GM21390 (cell line): Measurements from ENCODE around the gene TBC1D14.
"Not testable (repeated sequence)": the region's sequence is repeated elsewhere in the genome, so short reads cannot be mapped to it uniquely, and the experiment has no call there.

Experiments used
- ATAC-seq: cut with Tn5 transposase; IDR thresholded peaks from one replicate; pipeline ENCODE4 v1.9.1; 2021; ENCODE audit not compliant: unreplicated experiment

The TBC1D14 gene

DNA sequence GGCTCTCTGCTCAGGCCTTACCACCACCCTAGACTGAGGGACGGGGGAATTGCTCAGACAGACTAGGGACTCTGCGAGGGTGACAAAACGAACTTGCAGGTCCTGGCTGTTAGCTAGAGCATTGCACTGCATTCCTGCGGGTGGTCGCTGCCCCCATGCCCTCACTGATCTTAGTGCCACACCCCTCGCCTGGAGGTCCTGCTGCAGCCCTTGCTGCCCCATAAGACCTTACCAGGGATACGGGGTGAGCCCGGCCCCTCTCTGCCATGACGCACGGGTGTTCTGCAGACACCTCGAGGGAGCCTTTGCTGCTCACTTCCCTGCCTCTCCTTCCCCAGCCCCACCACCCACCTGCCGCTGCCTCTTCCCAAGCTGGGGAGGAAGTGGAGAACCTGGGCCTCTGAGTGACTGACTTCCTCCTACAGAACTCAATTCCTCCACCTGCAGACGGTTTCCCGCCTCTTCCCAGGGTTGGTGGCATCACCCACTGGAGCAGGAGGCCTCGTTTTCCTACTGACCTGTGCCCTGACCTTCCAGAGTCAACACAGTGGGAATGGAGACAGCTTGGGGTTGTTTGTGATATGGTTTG, 19.8 kb upstream of the TBC1D14 start:
- ATAC-seq: no peak

DNA sequence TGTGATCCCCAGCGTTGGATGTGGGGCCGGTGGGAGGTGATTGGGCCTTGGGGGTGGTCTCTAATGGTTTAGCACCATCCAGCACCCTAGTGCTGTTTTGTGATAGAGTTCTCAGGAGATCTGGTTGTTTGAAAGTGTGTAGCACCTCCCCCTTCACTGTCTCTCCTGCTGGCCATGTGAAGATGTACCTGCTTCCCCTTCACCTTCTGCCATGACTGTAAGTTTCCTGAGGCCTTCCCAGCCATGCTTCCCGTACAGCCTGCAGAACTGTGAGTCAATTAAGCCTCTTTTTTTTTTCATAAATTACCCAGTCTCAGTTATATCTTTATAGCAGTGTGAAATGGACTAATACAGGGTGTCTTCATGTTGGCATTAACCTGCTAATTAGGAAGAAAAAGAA, 19.3 kb upstream of the TBC1D14 start:
- no peak for ATAC-seq

DNA sequence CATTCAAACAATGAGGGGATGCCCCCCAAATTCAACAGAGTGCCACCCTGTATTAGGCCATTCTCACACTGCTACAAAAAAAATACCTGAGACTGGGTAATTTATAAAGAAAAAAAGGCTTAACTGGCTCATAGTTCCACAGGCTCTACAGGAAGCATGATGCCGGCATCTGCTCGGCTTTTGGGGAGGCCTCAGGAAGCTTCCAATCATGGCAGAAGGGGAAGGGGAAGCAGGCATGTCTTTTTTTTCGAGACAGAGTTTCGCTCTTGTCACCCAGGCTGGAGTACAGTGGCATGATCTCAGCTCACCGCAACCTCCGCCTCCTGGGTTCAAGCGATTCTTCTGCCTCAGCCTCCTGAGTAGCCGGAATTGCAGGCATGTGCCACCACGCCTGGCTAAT, 18.7 kb upstream of the TBC1D14 start:
- ATAC-seq: not testable (repeated sequence)

DNA sequence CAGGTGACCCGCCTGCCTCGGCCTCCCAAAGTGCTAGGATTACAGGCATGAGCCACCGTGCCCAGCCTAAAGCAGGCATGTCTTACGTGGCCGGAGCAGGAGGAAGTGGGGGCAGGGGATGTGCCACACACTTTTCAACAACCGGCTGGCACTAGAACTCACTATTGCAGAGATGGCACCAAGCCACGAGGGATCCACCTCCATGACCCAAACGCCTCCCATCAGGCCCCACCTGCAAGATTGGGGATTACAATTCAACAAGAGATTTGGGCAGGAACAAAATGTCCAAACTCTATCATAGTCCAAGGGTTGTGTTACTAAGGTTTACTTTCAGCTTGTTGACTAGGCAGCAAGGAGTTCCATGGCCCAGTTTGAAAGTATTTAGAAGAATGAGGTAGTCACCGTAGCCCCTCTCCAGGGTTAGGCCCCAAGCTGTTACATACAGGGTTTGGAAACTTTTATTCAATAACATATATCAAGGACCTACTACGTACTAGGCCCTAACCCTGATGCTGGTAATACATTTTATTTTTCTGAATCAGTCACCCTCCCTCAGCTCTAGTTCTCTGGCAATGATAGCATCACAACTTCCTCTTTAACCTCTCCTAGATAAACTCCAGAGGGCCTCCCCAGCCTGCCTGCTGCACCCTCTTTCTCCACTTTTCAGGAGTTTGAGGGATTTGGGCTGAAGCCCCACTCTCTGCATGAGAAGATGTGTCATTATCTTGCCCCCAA, 18.0 kb upstream of the TBC1D14 start:
- ATAC-seq: no peak

DNA sequence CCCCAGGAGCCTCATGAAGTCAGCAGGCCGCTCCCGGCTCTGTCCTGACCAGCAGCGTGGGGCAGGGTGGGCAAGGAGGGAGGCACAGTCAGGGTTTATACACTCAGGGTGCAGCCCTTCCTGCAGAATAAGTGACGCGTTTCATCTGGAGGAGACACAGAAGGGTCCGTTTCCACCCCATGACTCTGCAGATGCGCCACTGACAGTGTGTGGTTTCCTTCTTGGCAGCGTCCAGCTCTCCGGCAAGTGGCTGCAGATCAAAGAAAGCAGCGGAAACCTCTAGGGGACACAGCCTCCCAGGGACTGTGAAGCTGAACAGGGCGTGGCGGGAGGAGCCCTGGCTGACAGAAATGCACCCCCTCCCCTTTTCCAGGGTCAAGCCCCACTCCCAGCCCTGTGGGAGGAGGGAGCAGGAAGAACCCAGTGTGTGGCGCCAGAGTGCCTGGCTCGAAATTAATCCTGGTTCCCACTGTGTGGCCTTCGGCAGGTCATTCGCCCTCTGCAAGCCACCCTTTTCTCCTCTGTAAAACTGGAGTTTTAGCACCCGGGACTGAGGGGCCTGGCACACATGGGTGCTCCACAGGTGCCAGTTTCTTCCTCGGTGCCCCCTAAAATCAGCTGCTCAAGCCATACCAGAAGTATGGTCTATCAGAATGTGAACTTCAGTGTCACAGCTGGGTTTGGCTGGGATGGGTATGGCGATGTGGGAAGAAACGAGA, 17.3 kb upstream of the TBC1D14 start:
- ATAC-seq: no peak

DNA sequence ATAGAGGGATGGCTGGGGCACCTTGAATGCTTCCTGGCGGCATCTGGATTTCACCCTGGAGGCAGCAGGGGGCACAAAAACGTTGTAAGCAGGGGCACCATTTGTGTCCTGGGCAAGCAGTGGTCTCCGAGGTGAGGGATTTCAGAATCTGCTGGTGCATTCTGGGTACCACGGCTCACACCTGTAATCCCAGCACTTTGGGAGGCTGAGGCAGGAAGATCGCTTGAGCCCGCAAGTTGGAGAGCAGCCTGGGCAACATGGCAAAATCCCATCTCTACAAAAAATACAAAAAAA, 16.8 kb upstream of the TBC1D14 start:
- ATAC-seq: no peak

DNA sequence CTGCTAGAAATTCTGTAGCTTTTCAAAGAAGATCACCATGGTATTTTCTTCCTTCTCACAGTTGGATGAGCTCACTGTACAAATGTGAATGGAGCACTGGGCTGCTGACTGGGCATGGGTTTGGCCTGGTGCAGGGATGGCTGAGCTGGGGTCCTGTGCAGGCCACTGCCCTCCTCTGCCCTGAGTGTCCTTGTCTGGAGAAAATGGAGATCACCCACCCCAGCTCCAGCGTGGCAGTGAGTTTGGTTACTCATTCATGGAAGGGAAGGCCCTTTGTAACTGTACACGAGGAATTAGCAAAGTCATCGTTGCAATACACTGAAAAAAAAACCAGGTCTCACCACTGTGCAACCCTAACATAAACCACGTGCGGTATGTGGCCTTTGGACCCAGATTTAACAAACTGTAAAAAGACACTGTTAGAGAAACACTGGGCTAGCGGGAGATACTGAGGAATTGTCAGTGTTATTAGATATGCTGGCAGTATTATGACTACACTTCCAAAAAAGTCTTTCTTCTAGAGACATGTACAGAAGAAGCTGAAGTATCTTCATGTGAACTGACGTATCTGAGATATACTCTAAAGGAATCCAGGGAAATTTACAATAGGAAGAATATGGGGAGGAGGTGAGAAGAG, 16.1 kb upstream of the TBC1D14 start:
- ATAC-seq: no peak

DNA sequence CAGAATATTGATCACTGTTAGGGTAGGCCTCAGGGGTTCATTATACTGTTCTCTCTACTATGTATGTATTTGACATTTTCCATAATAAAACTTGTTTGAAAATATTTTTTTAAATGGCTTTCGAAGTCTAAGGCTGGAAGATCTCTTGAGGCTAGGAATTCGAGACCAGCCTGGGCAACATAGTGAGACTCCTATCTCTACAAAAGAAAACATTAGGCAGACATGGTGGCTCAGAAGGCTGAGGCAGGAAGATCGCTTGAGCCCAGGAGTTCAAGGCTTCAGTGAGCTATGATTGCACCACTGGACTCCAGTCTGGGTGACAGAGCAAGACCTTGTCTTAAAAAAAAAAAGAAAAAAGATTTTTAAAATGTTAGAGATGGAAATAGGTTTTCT, 15.5 kb upstream of the TBC1D14 start:
- ATAC-seq: no peak

DNA sequence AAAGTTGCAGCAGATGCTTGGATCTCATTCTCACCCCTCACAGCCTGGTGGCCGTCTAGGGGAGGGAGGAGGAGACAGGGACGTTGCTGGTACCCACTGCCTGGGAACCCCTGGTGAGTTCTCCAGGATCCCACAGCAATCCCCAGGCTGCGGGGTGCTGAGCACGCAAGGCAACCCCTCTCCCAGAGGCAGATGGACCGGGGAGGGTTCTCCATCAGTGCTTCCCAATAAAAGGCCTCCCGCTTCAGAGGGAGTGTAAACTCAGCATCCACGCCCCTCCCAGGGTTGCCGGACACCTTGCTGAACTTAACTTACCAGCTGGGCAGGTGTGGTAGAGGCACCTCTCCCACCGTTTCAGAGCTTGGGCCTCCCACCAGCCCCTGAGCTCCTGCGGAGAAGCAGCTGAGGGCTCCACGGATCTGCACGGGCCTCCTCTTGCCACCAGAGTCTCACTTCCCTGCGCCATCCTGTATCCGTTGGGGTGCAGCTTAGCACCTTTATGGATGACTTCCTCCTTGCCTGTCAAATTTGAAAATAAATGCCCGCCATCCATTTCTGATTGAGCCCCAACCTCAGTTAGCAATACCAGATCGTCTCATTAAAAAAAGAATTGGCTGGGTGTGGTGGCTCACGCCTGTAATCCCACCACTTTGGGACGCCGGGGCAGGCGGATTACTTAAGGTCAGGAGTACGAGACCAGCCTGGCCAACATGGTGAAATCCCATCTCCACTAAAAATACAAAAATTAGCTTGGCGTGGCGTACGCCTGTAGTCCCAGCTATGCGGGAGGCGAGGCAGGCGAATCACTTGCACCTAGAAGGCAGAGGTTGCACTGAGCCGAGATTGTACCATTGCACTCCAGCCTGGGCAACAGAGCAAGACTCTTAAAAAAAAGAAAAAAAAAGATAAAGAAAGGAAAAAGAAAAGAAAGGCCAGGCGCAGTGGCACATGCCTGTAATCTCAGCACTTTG, 14.8 kb upstream of the TBC1D14 start:
- ATAC-seq: no peak

DNA sequence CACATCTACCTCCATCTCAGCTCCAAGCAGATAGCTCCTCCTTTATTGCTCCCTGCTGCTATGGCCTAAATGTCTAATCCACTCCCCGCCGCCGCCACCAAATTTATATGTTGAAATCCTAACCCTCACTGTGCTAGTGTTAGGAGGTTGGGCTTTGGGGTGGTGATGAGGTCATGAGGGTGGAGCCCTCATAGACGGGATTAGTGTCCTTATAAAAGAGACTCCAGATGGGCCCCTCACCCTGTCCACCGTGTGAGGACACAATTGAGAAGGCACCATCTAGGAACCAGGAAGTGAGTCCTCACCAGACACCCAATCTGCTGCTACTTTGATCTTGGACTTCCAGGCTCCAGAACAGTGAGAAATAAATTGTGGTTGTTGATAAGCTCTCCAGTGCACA, 13.6 kb upstream of the TBC1D14 start:
- no peak for ATAC-seq

DNA sequence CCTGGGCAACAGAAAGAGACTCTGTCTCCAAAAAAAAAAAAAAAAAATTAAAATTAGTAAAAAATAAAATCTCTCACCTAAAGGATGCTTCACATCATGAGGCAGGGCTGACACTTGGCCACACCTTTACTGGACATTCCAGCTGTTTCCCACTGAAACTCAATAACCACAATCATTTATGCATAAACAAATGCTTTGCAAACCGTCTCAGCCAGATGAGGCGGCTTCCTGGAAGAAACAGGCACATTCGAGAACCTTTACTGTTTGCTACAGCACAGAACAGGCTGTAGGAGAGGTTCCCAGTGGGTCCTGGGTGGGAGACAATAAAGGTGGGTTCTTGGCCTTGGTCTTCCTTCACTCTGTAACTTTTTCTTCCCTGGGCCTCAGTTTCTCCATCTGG, 10.9 kb upstream of the TBC1D14 start:
- no peak for ATAC-seq

DNA sequence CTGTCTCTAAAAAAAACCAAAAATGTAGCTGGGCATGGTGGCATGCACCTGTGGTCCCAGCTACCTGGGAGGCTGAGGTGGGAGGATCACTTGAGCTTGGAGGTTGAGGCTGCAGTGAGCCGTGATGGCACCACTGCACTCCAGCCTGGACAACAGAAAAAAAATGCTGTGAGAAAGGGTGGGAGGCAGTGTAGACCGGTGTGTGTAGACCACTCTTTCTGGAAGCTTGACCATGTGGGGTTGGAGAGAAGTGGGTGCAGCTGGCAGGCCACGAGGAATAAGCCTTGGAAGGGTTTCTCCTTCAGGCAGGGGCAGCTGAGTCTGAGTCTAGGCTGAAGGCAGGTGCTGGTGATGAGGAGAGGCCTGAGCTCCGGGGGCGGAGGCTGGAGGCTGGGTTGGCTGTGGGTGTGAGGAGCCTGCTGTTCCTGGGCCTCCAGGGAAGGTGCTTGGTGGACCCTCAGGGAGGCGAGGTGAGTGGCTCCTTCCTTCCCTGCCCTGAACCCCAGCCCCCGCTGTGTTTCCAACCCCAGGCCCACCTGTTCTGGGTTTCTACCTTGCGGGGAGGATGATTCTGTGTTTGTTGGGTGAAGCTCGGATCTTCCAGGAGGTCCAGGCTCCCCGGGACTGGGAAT, 9.3 kb upstream of the TBC1D14 start:
- no peak for ATAC-seq

DNA sequence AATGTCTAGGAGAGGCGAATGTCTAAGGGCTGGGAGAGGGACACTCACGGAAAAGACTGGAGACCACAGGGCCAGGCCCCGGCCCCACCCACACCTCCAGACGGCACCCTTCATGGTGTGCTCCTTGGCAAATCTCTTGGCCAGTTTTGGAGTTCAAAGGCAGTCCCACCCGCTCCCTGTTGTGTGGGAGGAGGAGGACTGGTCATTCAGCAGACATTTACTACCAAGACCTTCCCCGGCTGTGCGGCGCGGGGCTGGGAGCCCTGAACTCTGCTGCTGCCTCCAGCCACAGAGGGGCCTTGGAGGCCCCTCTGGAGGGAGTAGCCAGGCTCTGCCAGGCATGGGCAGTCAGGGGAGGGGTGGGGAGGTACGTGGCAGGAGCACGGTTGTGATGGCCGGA, 8.7 kb upstream of the TBC1D14 start:
- no peak for ATAC-seq

DNA sequence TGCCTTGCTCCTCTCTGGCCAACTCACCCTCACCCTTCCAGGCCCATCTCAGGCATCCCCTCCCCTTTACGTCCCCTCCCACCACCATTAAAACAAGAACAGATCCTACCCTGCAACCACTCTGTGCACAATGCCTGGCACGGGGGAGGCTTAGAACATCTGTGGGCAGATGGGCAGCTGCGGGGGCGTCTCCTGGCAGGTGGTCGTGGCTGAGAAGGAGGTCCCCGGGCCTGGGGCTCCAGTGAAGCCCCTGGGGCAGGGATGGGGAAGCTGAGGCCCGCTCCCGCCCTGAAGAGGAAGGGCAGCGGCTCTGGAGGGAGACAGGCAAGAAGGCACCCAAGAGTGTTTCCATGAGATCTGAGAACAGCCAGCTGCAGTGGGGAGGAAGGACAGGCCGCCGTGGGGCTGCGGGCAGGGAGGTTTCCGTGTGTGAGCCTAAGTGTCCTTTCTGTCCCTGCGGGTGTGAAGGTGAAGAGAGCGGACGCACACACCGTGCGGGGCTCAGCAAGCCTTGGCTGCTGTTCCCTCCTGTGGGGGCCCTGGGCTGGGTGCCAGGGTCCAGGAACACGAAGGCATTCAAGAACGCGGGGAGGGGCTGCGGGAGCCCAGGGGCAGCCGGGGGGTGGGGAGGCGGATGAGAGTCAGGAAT, 7.8 kb upstream of the TBC1D14 start:
- no peak for ATAC-seq

DNA sequence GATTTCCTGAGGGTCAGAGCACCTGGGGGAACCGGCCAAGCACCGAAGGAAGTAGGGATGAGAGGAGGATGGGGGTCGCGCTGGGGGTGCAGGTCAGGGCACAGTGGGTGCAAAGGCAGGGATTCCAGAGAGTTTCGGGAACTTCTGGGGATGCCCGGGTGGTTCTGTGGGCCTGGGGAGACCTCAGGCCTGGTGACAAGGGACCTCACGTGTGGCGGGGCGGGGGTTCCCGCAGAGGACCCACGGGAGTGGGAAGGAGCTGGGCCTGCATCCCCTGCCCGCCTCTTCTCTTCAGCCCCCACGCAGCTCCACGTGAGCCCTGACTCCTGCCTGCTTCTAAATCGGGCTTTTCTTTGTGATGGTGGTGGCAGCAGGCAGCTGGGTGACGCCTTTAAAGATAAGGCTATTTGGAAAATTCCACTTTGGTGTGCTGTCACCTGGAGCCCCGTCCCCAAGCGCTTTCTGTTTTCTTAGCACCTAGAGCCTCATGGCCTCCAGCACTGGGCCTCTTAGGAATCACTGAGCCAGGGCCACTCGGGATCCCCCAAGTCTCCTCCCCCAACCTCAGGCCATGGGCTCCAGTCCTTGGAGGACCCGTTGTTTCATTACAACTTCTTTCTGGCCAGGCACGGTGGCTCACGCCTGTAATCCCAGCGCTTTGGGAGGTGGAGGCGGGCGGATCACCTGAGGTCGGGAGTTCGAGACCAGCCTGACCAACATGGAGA, 7.1 kb upstream of the TBC1D14 start:
- ATAC-seq: no peak

DNA sequence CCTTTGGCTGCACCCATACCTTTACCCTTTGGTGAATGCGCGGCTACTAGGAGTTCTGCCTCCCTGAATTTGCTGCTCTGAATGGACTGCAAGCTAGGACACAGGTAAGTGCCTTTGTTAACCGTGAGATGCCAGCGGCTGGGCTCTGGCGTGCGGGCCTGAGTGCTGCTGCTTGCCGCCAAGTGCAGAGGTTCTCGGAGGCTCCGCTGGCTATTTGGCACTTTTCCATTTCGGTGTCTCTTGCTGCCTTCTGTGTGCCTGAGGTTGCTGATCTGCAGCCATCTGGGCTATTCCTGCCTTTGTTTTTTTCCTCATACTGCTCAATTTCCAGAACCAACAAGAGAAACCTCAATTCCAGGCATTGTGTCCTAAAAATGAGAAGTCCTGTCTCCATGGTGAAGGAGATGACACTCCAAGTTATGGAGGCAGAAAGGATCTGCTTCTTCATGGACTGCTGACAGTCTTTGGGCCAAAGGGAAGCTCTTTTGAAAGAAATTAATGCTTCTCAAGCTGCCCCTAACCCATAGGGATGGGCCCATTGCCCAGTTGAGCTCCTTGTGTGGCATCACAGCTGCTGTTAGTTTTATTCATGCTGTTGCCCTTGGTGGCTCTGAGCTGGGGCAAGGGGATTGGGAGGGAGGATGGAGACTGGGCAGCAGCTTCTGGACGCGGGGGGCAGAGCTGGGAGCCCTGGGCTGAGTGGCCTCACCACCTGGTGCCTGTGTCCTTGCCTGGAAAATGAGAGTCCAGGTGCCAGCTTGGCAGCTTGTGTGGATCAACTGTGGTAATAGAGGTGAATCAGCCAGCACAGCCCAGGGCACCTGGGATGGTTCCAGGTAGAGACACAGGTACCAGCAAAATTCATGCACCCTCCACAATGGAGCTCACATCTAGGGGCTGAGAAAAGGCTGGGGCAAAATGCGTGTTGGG, 3.8 kb upstream of the TBC1D14 start:
- ATAC-seq: no peak

DNA sequence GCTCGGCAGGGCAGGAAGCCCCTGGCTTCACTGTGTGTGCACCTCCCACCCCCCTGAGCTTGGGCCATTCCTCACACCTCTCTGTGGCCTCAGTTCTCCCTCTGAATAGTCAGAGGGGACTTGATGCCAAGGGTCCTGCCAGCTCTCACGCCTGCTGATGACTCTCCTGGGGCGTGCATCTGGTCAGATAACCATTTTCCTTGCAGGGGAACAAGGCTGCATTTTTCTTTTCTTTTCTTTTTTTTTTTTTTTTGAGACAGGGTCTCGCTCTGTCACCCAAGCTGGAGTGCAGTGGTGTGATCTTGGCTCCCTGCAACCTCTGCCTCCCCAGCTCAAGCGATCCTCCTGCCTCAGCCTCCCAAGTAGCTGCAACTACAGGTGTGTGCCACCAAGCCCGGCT, 3.1 kb upstream of the TBC1D14 start:
- not testable (repeated sequence) for ATAC-seq

DNA sequence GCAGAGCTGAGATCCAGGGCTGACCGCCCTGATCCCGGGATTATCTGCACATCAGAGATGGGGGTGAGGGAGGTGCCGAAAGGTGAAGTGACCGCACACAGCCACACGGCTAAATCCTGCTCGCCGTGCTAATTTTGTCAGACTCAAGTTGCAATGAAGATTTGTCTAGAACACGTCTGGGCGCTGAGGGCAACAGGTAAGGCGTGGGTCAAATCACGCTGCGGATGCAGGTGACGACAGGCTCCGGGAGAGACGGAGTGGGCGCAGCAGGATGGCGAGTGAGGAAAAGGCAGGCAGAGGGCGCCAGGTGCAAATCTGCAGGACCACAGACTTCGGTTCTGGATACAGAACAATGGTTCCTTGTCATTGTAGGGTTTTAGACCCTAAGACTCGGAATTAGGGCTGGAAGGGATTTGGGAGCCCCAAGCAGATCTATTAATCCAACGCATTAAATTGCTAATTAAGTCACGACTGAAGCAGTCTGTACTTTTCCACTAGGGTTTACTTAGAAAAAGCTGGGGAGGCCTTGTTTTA, 1.9 kb upstream of the TBC1D14 start:
- no peak for ATAC-seq
